ENCODE results near the gene CCDC174. TPM values are rescaled to one million over a fixed set of nuclear protein-coding genes. Genes with fewer than 3 reads are reported as not detected.

The CCDC174 gene
- total RNA-seq, 1 experiment from 2014 or later: 16.0 TPM

GRCh38 chr3:14660942-14661341, 9.4 kb downstream of the CCDC174 start:
- H3K36me3 Mint-ChIP-seq: peaks cover 79% of the 10 kb centered on the region
- no peak for ATAC-seq
- no peaks in the 10 kb centered on the region for H3K27me3 Mint-ChIP-seq (ENCODE audit: low read depth)
- no peak for DNase-seq (ENCODE audit: low spot score)
- H3K27ac Mint-ChIP-seq: no peak overlapping the region
- H3K4me3 Mint-ChIP-seq: no peak overlapping the region
- no peaks in the 10 kb centered on the region for H3K4me1 Mint-ChIP-seq
- ChIA-PET POLR2A (no interaction called here), CTCF (no interaction called here)
- TF ChIP-seq ATF6 (CRISPR knock-in tag; IDR thresholded peaks at IDR 0.05) (no peak), ZNF219 (CRISPR knock-in tag; IDR thresholded peaks at IDR 0.05; ENCODE audit: borderline replicate concordance) (no peak)
- TF ChIP-seq, protein P1, sequence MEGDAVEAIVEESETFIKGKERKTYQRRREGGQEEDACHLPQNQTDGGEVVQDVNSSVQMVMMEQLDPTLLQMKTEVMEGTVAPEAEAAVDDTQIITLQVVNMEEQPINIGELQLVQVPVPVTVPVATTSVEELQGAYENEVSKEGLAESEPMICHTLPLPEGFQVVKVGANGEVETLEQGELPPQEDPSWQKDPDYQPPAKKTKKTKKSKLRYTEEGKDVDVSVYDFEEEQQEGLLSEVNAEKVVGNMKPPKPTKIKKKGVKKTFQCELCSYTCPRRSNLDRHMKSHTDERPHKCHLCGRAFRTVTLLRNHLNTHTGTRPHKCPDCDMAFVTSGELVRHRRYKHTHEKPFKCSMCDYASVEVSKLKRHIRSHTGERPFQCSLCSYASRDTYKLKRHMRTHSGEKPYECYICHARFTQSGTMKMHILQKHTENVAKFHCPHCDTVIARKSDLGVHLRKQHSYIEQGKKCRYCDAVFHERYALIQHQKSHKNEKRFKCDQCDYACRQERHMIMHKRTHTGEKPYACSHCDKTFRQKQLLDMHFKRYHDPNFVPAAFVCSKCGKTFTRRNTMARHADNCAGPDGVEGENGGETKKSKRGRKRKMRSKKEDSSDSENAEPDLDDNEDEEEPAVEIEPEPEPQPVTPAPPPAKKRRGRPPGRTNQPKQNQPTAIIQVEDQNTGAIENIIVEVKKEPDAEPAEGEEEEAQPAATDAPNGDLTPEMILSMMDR (IDR thresholded peaks at IDR 0.05): no peak
- no peaks in the 10 kb centered on the region for H3K9me3 Mint-ChIP-seq

DNA sequence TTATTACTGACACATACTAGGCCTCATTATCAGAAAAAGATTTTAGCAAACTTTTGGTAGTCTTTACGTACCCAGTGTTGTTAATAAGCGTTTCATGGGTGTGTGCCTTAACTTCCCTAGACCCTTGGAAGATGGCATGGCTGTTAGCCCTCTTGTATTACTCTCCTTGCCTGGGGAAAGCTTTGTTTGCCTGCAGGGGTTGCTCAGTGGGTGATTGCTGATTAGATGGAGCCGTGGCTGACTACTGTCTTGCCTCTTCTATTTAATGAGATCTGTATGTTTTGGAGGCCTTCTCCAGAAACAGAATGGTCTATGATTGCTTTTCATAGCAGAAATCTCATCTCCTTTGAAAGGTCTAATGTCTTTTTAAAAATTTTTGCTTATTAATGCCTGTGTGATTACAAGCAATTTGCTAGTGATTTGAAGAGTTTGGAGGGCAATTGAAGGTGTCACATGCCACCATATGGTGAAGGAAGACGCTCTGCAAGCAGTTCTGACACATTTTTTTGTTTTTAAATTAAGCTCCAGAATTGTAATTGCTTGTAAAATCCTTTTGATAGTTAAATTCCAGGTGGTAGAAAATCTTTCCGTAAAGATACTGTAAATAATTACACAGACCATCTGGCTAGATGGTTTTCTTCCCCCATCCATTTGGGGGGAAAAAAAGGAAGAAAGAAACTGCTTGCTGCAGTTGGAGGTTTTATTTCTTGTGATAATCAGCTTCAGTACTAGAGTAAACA, 12.0 kb downstream of the CCDC174 start:
- CTCF ChIA-PET: interaction anchor here (1.0 to 1.5 kb wide), 2 partner anchors 10 to 118 kb away, joined by 3 to 5 read pairs; no protein-coding TSS in a partner anchor
- Mint-ChIP-seq H3K36me3 (peaks cover 82% of the 10 kb centered on the region), H3K27me3 (ENCODE audit: low read depth) (no peaks in the 10 kb centered on the region), H3K4me1 (no peaks in the 10 kb centered on the region), H3K27ac (no peak overlapping the region), H3K9me3 (no peaks in the 10 kb centered on the region), H3K4me3 (no peak overlapping the region)
- POLR2A ChIA-PET: no interaction called here
- no peak for DNase-seq (ENCODE audit: low spot score)
- no peak for TF ChIP-seq ELF4 (CRISPR knock-in tag; IDR thresholded peaks at IDR 0.05; ENCODE audit: low read depth)
- no peak for TF ChIP-seq SP1 (CRISPR knock-in tag; conservative IDR thresholded peaks at IDR 0.05)
- TF ChIP-seq ZNF138 (CRISPR knock-in tag; conservative IDR thresholded peaks at IDR 0.05): no peak
- no peak for TF ChIP-seq FOXP1 (CRISPR knock-in tag; IDR thresholded peaks at IDR 0.05; ENCODE audit: borderline replicate concordance)
- TF ChIP-seq NFATC4 (CRISPR knock-in tag; IDR thresholded peaks at IDR 0.05): no peak
- TF ChIP-seq NR3C1 (CRISPR knock-in tag; conservative IDR thresholded peaks at IDR 0.05; ENCODE audit: low read depth): no peak
- TF ChIP-seq, protein P2, sequence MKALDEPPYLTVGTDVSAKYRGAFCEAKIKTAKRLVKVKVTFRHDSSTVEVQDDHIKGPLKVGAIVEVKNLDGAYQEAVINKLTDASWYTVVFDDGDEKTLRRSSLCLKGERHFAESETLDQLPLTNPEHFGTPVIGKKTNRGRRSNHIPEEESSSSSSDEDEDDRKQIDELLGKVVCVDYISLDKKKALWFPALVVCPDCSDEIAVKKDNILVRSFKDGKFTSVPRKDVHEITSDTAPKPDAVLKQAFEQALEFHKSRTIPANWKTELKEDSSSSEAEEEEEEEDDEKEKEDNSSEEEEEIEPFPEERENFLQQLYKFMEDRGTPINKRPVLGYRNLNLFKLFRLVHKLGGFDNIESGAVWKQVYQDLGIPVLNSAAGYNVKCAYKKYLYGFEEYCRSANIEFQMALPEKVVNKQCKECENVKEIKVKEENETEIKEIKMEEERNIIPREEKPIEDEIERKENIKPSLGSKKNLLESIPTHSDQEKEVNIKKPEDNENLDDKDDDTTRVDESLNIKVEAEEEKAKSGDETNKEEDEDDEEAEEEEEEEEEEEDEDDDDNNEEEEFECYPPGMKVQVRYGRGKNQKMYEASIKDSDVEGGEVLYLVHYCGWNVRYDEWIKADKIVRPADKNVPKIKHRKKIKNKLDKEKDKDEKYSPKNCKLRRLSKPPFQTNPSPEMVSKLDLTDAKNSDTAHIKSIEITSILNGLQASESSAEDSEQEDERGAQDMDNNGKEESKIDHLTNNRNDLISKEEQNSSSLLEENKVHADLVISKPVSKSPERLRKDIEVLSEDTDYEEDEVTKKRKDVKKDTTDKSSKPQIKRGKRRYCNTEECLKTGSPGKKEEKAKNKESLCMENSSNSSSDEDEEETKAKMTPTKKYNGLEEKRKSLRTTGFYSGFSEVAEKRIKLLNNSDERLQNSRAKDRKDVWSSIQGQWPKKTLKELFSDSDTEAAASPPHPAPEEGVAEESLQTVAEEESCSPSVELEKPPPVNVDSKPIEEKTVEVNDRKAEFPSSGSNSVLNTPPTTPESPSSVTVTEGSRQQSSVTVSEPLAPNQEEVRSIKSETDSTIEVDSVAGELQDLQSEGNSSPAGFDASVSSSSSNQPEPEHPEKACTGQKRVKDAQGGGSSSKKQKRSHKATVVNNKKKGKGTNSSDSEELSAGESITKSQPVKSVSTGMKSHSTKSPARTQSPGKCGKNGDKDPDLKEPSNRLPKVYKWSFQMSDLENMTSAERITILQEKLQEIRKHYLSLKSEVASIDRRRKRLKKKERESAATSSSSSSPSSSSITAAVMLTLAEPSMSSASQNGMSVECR (CRISPR knock-in tag; IDR thresholded peaks at IDR 0.05; ENCODE audit: borderline replicate concordance): no peak
- no peak for TF ChIP-seq OVOL2 (CRISPR knock-in tag; IDR thresholded peaks at IDR 0.05; ENCODE audit: borderline replicate concordance)
- no peak for TF ChIP-seq GTF2I (CRISPR knock-in tag; conservative IDR thresholded peaks at IDR 0.05)
- TF ChIP-seq NR2C2 (CRISPR knock-in tag; IDR thresholded peaks at IDR 0.05): no peak
- no peak for TF ChIP-seq ATF1 (CRISPR knock-in tag; IDR thresholded peaks at IDR 0.05)
- no peak for TF ChIP-seq ESRRA (CRISPR knock-in tag; IDR thresholded peaks at IDR 0.05; ENCODE audit: borderline replicate concordance)
- TF ChIP-seq, protein P3, sequence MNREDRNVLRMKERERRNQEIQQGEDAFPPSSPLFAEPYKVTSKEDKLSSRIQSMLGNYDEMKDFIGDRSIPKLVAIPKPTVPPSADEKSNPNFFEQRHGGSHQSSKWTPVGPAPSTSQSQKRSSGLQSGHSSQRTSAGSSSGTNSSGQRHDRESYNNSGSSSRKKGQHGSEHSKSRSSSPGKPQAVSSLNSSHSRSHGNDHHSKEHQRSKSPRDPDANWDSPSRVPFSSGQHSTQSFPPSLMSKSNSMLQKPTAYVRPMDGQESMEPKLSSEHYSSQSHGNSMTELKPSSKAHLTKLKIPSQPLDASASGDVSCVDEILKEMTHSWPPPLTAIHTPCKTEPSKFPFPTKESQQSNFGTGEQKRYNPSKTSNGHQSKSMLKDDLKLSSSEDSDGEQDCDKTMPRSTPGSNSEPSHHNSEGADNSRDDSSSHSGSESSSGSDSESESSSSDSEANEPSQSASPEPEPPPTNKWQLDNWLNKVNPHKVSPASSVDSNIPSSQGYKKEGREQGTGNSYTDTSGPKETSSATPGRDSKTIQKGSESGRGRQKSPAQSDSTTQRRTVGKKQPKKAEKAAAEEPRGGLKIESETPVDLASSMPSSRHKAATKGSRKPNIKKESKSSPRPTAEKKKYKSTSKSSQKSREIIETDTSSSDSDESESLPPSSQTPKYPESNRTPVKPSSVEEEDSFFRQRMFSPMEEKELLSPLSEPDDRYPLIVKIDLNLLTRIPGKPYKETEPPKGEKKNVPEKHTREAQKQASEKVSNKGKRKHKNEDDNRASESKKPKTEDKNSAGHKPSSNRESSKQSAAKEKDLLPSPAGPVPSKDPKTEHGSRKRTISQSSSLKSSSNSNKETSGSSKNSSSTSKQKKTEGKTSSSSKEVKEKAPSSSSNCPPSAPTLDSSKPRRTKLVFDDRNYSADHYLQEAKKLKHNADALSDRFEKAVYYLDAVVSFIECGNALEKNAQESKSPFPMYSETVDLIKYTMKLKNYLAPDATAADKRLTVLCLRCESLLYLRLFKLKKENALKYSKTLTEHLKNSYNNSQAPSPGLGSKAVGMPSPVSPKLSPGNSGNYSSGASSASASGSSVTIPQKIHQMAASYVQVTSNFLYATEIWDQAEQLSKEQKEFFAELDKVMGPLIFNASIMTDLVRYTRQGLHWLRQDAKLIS (CRISPR knock-in tag; IDR thresholded peaks at IDR 0.05; ENCODE audit: borderline replicate concordance): no peak
- ATAC-seq: no peak
